CD4-positive, alpha-beta T cell treated with Interleukin-21 for 1 hour (primary cell): ENCODE results near the gene CFAP46.
"Not testable (repeated sequence)": the region's sequence is repeated elsewhere in the genome, so short reads cannot be mapped to it uniquely, and the experiment has no call there.

ENCODE experiments used
- DNase-seq: peaks from one replicate; pipeline ENCODE4 v3.0.0-alpha.2; 2020

Gene CFAP46

DNA sequence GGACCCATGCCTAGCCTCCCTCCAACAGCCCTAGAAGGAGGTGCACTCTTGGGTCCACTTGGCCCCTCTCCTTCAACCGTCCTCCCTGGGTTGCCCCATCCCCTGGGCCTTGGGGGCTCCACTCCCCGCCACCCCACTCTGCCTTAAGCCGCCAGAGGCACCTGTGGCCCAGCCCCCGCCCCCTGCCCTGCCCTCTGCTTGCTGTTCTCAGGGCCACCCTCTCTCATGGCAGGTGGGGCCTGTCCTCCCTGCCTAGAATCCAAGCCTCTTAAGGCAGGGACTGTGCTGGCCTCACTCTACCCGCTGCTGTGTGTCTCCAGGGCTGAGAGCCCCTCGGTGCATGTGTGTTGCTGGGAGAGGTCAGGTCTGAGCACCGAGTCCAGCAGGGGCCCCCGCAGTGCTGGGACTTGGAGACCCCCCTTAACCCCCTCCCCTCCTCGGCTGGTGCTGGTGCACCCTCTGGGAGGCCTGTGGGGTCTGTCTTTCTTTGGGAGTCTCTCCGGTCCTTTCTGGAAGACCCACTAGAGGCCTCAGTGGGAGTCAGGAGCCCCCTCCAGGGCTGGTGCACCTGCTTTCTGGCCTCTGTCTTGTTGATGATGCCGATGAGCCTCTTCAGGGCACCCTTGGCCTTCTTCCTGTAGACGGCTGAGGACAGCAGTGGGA is 43.8 kb downstream of the CFAP46 start:
- no peak for DNase-seq

DNA sequence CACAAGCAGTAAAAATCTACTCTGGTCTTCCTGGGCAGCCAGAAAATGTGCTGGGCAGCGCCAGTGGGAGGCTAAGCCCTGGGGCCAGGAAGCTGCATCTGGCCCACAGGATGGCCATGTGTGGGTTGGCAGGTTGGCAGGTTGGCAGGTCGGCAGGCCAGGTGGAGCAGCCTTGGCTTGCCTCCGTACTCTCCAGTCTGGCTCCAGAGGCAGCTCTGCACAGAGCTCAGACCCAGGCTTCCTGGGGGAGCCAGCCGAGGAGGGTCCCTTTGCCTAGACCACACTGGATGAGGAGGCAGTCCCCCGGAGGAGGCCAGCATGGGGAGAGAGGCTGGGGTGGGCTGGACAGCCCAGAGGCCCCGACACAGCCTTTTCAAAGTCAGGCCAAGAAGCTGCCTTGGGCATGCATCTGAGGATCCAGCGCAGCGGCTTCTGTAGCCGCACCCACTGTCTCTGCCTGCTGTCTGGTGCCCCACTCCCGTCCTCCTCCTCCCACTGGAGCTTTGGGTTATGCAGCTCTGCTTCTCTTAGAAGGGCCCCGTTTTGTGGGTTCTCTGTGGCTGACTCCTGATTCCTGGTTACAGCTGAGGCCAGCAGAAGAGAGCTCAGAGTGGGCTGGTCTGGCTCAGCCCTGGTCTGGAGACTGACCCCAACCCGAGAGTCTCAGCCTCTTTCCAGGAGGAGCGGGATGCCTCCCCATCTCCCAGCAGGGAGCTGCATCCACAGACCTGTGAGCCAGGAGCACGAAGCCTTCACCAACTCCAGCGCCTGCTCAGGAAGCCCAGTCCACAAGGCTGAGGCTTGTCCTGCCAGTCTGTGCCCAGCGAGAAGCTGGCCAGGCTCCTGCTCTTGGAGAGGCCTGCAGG is 44.6 kb downstream of the CFAP46 start:
- DNase-seq, result no peak

DNA sequence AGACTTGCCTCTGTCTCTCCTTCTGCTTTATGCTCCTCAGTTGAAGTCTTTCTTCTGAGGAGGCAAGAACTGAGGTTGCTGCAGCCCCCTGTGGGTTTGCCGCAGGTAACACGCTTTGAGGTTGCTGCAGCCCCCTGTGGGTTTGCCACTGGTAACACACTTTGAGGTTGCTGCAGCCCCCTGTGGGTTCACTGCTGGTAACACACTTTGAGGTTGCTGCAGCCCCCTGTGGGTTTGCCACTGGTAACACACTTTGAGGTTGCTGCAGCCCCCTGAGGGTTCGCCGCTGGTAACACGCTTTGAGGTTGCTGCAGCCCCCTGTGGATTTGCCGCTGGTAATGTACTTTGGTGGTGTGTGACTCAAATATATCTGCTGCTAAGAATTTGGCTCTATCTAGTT is 48.6 kb downstream of the CFAP46 start:
- DNase-seq, result not testable (repeated sequence)

DNA sequence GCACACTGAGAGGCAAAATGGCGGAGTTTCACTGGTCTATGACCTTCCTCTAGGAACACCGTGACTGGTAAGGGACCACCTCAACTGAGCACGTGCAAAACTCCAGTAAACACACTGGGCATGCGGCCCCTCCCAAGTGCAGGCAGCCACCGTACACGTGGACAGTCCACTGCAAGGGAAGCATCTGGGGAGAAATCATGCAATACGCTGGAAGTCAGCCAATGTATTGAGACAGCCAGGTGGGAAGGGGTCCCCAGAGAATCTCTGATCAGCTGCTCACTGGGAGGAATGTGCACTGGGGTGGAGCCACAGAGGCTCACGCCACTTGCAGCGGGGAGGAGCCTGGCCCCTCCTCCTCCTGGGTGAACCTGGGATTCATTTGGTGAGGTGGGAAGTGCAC is 49.3 kb downstream of the CFAP46 start:
- DNase-seq, result no peak

DNA sequence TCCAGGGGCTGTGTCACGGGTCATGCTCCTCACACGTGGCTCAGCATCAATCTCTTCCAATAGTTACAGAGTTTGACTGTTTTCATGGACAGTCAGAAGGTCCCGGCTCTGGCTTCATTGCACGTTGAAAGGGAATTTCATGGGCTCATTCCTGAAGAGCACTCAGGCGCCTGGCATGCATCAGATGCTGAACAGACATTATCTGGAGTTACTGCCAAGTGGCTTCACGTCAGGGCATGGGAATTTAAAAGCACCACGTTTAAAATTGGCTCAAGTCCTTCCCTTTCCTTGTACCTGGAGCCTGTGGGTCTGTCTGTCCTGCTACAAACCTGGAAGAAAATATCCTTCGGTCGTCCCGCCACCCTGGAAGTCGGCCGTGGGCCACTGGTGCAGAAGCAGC is 50.4 kb downstream of the CFAP46 start:
- DNase-seq, result no peak

DNA sequence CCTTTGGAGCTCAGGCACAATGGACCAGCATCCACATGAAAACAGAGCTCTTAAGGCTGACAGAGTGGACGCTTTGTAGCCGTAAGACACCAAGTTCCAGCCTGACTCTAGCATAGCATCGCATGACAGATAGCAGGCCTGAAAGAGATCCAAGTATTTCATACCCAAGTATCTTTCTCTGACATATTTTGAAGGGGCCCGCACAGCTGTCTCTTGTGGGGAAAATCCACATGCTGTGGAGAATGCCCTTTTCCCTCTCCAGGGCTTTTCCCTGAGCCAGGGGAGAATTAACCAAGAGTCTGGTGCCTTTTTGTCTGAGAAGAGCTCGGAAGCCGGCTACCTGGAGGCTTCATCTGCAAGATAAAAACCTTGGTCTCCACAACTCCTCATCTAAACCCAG is 51.0 kb downstream of the CFAP46 start:
- no peak for DNase-seq

DNA sequence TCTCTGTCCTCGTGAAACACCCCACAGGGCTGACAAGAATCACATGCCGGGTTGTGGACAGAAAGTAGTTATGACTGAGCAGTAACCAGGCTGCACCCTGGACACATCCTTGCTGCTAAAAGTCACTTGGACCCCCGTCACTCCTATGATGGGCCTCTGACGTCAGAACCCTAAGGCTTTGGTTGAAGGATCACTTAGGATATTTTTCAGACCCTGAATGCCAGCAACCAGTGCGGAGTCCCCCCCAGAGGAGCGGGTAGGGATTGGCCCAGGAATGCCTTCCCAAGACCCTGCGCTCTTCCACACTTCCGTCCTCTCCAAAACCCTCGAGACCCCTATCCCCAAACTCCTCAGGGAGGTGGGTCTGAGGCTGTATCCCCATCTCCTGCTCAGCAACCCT is 52.1 kb downstream of the CFAP46 start:
- no peak for DNase-seq

DNA sequence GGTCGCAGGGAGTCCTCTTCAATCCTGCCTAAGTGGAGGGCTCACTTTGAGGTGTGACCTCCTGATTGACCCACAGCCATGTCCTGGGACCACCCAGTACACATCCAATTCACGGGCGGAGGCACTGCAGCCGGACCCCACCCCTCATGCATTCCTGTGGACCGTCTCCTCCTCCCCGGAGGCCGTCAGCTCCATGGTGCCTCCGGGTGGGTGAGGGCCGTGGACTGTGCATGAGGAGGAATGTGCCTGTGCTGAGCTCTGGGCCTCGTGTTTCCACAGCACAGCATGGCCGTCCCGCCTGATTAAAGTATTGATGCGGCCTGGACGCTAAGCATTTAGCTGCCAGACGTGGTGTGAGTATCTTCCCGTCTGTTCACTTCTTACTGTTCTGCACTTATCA is 52.8 kb downstream of the CFAP46 start:
- no peak for DNase-seq

DNA sequence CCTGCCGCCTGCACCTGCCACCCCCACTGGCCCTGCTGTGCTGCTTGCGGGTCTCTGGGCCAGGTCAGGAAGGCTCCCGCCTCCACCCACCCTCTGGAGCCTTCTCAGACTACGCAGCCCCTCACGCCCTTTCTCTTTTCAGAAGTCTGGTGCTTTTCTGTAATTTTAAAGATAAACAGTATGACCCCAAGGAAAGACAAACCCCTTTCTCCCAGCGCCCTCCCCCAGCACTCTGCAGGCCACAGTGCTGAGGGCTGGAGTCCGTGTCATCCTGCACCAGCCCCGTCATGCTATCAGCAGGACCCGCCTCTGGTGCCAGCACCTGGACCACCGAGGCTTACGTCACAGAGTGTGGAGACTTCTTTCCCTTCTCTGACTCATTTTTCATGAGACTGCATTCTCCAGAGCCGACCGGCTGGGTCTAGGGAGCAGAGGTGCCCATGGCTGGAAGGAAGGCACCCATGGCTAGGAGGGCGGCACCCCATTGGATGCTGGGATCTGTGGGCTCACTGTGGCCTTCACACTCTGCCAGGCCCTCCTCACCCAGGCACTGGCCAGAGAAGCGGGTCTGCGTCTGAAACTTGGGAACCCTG is 53.4 kb downstream of the CFAP46 start:
- DNase-seq, result no peak

DNA sequence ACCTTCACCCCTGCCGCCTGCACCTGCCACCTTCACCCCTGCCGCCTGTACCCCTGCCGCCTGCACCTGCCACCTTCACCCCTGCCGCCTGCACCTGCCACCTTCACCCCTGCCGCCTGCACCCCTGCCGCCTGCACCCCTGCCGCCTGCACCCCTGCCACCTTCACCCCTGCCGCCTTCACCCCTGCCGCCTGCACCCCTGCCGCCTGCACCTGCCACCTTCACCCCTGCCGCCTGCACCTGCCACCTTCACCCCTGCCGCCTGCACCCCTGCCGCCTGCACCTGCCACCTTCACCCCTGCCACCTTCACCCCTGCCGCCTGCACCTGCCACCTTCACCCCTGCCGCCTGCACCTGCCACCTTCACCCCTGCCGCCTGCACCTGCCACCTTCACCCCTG is 53.9 kb downstream of the CFAP46 start:
- DNase-seq, result not testable (repeated sequence)

DNA sequence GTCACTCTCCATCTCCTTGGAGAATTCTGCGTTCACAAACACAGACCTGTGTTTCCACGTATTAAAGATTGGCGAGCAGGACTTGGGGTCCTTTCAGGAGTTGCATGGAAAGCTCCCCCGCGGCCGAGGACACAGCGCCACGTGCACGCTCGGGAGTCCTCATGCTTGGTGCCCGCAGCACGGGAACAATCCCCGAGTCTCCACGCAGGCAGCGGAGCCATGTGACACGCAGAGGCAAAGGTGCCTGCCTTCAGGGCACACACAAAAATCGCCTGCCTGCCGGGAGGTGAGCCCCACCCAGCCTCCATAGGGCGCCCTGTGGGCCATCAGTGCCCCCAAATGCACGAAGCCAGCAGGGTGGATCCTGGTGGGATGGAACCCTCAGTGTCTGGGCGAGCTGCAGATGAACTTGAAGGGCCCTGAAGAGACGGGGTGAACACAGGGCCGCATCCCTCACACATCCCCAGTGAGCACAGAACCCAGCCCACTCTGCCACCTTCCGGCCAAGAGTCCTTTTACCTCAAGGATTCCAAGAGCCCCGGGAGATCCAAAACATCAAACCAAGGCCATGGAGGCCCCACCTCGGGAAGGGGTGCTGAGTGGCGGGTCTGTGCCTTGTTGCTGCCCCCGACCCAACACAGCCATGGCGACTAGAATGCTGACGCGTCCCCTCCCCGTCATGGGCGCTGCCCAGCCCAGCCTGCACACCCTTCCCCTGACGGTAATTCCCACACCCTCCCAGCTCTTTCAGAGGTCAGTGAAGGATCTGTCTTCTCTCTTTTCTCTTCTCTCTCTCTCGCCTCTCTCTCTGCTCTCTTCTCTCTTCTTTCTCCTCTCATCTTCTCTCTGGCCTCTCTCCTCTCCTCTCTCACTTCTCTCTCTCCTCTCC is 55.9 kb downstream of the CFAP46 start:
- DNase-seq, result no peak

DNA sequence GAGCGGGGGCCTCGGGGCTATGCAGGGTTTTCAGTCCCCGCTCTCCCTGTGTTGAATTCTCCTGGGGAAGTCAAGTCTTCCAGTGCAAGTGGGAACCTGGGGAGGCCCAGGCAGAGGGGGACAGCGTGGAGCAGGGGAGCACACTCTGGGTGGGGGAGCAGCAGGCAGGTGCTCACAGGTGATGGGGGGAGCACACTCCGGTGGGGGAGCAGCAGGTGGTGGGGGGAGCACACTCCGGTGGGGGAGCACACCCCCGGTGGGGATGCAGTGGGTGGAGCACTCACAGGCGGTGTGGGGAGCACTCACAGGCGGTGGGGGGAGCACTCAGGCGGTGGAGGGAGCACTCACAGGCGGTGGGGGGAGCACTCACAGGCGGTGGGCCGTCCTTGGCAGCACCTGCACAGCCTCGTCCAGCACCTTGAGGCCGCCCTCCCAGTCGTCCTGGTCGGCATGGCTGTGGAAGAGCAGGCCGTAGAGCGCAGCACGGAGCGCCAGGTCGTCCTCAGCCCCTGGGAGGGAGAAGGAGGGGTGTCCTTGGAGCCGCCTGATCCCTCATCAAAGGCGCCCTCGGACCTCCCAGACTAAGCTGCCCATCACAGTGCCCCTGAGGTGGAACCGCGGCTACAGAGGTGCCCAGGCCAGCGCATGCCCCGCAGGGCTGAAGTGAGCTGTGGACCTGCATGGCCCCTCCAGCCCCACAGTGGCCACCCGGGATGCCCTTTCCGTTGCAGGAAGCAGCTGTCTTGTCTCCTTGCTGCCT is 56.7 kb downstream of the CFAP46 start:
- no peak for DNase-seq

DNA sequence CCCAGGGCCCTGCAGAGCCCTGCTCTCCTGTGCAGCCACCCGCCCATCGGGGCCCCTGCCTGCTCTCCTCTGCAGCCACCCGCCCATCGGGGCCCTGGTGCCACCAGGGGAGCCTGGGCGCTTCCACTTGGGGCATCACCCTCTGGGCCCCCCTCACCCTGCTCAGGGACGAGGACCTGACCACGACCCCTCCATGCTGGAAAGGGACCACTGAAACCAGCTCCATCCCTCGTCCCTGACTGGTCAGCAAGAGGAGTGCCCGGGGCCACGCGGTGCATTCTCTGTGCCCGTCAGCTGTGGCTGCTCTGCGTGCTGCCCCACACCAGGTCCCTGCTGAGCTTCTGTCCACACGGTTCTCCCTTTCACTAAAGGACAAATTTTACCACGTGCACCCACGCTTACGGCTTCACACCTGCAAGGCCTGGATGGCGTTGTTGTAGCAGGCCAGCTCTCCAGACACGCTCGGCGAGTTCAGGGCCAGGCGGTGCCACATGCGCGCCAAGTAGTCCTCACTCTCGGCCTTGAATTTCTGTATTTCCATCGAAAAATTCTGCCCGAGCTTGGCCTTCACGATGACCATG is 57.6 kb downstream of the CFAP46 start:
- DNase-seq, result no peak

DNA sequence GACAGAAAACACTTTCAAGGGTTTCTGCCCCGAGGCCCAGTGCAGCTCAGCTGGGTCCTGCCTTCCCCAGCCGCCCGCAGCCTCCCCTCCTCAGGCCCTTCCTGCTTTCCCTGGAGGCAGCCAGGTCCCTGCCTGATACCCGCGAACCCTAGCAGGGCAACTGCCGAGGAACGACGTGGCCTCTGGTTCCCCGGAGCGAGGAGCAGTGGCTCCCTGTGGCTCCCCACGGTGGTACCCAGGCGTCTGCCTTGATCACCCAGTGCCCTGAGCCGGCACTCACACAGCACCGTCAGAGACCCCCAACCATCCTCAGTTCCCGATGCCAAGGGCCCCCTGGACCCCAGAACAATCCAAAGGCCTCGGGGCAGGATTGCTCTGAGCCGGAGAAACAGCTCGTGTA is 58.3 kb downstream of the CFAP46 start:
- DNase-seq, result no peak

DNA sequence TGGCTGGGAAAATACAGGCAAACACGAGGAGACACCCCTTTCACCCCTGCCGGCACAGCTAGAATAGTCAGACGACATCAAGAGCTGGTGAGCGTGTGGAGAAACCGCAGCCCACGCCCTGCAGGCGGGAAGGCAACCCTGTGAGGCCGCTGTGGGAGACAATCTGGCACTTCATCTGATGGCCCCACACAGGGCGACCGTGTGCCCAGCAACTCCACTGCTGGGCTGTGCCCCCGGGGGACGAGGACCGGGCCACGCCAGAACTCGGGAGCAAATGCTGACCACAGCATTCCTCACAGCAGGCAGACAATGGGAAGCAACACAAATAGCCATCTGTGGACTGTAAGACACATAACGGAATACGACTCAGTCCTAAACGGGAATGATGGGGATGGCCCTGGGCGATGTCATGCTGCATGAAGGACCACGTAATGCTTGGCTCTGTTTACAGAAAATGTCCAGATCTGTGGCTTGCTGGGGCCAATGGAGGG is 58.9 kb downstream of the CFAP46 start:
- no peak for DNase-seq

DNA sequence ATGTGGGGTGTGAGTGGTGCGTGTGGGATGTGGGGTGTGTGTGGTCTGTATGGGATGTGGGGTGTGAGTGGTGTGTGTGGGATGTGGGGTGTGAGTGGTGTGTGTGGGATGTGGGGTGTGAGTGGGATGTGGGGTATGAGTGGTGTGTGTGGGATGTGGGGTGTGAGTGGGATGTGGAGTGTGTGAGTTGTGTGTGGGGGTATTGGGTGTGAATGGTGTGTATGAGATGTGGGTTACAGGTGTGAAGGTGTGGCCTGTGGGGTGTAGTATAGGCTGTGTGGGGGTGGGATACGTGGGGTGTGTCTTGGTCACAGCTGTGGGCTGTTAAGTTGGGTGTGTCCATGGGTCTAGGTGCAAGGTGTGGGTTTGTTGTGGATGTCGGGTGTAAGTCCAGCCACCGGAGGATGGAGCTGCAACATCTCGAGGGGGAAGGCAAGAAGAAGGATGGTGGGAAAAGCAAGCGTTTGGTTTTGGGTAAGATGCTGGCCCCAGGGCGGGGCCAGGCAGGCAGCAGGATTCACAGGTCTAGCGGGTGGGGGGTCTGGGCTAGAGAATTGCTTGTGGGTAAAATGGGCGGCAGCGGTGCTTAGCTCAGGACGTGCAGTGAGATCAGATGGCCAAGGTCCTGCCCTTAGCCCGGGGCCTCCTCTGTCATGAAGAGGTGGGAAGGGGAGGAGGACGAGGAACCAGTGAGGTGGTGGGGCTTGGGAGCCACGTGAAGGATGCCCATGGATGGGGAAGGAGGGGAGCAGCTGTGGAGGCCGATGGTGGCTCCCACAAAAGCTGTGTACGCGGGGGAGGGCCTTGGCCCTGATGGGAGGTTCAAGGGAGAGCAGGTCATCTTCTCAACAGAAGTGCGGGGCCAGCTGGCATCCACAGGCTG is 60.1 kb downstream of the CFAP46 start:
- DNase-seq, result no peak

DNA sequence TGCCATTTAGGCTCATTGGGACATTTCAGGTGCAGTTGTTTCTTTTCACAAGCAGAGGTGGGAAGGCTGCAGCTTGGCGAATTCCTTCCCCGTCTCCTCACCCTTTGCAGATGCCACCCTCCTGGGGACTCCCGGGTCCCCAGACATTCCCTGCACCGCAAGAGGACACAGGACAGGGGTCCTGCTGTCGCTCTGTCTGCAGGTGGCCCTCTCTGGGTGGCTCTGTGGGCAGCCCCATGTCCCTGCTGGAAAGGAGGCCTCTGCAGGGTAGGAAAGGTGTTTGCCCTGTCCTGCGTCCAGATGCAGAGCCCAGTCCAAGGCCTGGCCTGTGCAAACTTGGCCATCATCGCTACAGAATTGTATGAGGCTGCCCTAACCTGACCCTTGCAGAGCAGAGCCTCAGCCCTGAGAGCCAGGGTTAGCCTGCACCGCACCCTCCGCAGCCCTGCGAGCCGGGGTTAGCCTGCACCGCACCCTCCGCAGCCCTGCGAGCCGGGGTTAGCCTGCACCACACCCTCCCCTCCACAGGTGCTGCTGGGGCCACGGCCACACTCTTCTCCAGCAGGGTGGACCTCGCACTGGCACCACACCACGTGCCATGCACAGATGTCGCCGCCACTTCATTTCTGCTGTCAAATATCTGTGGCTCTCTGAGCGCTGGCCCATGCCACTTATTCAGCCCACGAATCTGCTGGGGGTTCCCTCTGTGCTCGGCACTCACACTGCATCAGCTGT is 61.0 kb downstream of the CFAP46 start:
- no peak for DNase-seq

DNA sequence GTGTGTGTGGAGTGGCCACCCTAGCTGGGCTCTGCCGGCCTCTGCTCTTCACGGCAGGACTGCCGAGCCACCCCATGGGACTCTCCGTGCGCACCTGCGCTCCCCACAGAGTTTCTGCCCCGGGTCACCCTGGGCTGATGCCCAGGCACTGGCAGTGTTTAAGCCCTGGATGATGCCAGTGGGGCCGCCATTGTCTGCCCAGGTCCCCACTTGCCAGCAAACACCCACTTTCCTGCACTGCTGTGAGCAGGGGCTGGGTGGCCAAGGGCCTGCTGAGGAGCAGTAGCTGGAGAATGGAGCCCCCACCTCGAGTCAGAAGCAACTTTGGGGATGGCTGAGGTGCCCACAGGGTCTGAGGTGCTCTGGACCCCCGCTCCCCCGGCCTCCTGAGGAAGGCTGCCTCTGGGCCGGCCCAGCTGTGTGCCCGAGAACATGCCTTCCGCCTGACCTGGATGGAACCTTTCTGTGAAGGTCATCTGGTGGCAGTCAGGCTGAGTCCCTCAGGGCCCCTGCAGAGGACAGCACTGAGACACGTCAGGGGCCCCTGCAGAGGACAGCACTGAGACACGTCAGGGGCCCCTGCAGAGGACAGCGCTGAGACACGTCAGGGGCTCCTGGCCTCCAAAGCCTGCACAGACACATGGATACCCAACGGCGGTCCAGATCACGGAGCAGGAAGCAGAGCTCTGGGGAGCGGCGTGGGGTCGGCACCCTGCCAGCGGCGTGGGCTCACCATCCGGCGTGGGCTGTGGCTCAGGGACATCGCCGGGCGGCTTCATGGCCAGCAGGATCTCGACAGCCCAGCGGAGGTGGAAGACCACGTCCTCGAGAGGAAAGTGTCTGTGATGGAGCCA is 62.0 kb downstream of the CFAP46 start:
- DNase-seq, result no peak
